ENCODE data around the gene ZNF276.

ZNF276 gene

DNA sequence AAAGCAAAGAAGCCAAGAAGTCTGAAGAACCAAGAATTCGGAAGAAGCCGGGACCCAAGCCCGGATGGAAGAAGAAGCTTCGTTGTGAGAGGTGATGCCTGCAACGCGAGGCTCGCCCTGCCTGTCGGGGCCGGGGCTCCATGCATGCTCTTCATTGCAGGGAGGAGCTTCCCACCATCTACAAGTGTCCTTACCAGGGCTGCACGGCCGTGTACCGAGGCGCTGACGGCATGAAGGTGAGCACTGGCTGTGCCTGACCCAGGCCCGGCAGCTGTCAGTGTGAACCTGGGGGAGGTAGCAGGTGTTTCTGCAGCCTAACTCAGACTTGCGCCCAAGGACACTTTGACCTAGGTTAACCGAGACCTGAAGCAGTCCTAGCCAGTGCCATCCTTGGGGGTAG is 12.0 kb downstream of the ZNF276 start:
- TF ChIP-seq, protein P1, sequence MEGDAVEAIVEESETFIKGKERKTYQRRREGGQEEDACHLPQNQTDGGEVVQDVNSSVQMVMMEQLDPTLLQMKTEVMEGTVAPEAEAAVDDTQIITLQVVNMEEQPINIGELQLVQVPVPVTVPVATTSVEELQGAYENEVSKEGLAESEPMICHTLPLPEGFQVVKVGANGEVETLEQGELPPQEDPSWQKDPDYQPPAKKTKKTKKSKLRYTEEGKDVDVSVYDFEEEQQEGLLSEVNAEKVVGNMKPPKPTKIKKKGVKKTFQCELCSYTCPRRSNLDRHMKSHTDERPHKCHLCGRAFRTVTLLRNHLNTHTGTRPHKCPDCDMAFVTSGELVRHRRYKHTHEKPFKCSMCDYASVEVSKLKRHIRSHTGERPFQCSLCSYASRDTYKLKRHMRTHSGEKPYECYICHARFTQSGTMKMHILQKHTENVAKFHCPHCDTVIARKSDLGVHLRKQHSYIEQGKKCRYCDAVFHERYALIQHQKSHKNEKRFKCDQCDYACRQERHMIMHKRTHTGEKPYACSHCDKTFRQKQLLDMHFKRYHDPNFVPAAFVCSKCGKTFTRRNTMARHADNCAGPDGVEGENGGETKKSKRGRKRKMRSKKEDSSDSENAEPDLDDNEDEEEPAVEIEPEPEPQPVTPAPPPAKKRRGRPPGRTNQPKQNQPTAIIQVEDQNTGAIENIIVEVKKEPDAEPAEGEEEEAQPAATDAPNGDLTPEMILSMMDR (IDR thresholded peaks at IDR 0.05; ENCODE audit: insufficient read depth, low read depth, low read length, missing control alignments): no peak

DNA sequence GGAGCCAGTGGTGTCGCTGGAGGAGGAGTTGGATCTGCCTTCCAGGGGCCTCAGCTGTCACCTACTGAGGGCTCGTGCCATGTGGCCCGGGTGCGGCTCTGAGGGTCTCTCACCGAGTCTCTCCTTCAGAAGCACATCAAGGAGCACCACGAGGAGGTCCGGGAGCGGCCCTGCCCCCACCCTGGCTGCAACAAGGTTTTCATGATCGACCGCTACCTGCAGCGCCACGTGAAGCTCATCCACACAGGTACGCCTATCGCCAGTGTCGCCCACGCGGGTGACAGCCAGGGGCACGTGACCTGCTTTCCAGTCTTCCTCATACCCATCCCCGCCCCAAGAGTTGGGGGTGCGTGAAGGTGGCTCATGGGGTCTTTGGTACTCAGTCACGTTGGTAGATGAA is 12.5 kb downstream of the ZNF276 start:
- no peak for DNase-seq (ENCODE audit: low read depth)
- TF ChIP-seq, protein P1 (IDR thresholded peaks at IDR 0.05; ENCODE audit: insufficient read depth, low read depth, low read length, missing control alignments): no peak
- no peak overlapping the region for H3K4me3 ChIP-seq (ENCODE audit: low read depth, low read length)

More for the DNA sequence above, 12.0 kb downstream of the ZNF276 start:
- no peak overlapping the region for H3K4me3 ChIP-seq (ENCODE audit: low read depth, low read length)
- no peak for DNase-seq (ENCODE audit: low read depth)

DNA sequence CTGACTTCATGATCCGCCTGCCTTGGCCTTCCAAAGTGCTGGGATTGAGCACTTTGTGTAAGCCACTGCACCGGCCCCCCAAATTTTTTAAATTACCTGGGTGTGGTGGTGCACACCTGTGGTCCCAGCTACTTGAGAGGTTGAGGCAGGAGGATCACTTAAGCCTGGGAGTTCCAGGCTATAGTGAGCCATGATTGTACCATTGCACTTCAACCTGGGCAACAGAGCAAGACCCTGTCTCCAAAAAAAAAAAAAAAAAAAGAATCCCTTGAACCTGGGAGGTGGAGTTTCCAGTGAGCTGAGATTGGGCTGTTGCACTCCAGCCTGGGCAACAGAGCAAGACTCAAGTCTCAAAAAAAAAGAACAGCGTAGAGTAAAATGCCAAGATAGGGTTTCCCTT is 15.2 kb downstream of the ZNF276 start:
- no peak for DNase-seq (ENCODE audit: low read depth)
- no peak overlapping the region for H3K4me3 ChIP-seq (ENCODE audit: low read depth, low read length)
- TF ChIP-seq, protein P1 (IDR thresholded peaks at IDR 0.05; ENCODE audit: insufficient read depth, low read depth, low read length, missing control alignments): no peak

DNA sequence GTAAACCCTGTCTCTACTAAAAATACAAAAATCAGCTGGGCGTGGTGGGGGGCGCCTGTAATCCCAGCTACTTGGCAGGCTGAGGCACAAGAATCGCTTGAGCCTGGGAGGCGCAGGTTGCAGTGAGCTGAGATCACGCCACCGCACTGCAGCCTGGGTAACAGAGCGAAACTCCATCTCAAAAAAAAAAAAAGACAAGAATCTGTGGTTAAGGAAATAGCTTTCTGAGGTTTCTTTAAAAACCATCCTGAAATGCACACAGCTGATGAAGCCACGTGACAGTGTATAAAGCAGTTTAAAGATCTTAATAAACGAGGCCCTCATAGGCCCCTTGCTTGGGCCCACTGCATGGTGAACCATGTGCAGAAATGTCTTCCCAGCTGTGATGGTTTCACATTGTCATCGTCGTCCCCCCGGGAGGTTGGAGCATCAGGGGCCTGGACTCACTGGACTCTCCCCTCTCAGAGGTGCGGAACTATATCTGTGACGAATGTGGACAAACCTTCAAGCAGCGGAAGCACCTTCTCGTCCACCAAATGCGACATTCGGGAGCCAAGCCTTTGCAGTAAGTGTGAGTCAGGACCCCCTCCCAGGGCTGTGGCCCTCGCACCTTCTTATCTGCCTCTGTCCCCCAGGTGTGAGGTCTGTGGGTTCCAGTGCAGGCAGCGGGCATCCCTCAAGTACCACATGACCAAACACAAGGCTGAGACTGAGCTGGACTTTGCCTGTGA is 16.2 kb downstream of the ZNF276 start:
- H3K4me3 ChIP-seq (ENCODE audit: low read depth, low read length): no peak overlapping the region
- no peak for DNase-seq (ENCODE audit: low read depth)
- TF ChIP-seq, protein P1 (IDR thresholded peaks at IDR 0.05; ENCODE audit: insufficient read depth, low read depth, low read length, missing control alignments): no peak

DNA sequence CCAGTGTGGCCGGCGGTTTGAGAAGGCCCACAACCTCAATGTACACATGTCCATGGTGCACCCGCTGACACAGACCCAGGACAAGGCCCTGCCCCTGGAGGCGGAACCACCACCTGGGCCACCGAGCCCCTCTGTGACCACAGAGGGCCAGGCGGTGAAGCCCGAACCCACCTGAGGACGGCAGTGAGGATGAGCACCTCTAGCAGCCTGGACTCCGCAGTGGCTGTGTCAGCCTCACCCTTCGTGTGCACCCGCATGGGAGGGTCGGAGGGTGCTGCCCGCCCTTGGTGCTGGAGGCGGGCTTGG is 16.7 kb downstream of the ZNF276 start:
- no peak overlapping the region for H3K4me3 ChIP-seq (ENCODE audit: low read depth, low read length)
- TF ChIP-seq, protein P1 (IDR thresholded peaks at IDR 0.05; ENCODE audit: insufficient read depth, low read depth, low read length, missing control alignments): no peak

DNA sequence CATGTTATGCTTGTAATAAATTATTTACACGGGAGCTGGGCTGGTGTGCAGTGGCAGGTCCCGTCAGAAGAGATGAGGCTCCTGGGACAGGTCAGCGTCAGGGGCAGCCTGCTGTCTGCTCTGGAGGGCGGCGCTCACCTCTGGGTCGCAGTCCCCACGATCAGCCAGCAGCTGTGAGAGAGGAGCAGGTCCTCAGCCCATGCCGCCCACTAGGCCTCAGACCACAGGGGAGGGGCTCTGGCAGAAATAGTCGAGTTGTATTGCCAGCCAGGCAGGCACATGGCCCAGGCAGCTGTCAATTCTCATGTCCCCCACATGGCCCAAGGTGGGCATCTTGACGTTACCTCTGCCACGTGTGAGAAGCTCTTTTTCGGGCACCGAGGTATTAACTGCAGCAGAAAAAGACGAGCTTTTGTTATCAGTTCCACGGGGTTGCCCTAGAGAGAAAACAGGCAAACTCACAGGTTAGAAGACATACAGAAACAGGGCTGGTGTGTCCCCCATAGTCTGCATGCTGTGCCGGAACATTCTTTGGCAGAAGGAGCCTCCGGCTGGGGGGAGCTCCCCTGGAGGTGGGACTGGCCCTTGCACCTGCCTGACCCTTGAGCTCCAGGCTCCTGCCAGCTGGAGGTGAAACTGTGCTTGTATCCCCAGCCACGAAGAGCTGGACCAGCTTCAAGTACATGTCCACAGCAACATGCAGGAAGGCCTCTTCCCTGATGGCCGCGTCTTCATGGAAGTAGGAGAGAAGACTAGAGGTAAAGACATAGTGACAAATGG is 17.4 kb downstream of the ZNF276 start:
- DNase-seq (ENCODE audit: low read depth): no peak
- H3K4me3 ChIP-seq (ENCODE audit: low read depth, low read length): no peak overlapping the region
- TF ChIP-seq, protein P1 (IDR thresholded peaks at IDR 0.05; ENCODE audit: insufficient read depth, low read depth, low read length, missing control alignments): no peak

More for the DNA sequence above, 16.7 kb downstream of the ZNF276 start:
- no peak for DNase-seq (ENCODE audit: low read depth)
